HG02623 (cell line): ENCODE data around the gene IL24.
"Not testable (repeated sequence)": the region's sequence is repeated elsewhere in the genome, so short reads cannot be mapped to it uniquely, and the experiment has no call there.

ENCODE experiments used
- ATAC-seq: cut with Tn5 transposase; IDR thresholded peaks from one replicate; pipeline ENCODE4 v1.9.1; 2021; ENCODE audit warnings: moderate library complexity; ENCODE audit not compliant: unreplicated experiment

The IL24 gene

DNA sequence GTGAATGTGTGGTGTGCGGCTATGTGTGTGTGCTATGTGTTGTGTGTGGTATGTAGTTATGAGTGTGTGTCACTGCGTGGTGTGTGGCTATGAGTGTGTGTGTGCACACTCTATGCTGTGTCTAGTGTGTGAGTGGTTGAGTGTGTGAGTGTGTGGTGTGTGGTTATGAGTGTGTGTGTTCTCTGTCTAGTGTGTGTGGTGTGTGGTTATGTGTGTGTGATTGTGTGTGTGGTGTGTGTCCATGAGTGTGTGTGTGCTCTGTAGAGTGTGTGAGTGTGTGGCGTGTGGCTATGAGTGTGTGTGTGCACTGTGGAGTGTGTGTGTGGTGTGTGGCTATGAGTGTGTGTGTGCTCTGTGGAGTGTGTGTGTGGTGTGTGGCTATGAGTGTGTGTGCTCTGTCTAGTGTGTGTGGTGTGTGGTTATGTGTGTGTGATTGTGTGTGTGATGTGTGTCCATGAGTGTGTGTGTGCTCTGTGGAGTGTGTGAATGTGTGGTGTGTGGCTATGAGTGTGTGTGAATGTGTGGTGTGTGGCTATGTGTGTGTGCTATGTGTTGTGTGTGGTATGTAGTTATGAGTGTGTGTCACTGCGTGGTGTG is 26.8 kb downstream of the IL24 start:
- ATAC-seq = not testable (repeated sequence)

DNA sequence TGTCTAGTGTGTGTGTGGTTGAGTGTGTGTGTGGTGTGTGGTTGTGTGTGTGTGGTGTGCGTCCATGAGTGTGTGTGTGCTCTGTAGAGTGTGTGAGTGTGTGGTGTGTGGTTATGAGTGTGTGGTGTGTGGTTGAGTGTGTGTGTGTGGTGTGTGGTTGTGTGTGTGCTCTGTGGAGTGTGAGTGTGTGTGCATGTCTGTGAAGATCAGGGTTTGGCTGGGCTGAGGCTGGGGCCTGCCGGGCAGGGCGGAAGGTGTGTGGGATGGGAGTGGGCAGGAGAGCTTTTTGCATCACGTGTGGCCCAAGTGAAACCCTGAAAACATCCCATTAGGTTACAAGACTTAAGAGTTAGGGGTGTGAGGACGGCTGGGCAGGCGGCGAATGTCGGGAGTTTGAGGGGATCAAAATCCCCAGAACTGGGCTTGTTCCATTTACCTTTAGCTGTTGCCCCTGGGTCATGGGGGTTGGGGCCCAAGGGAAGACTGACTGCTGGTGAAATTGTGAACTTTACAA is 27.4 kb downstream of the IL24 start:
- no peak for ATAC-seq

DNA sequence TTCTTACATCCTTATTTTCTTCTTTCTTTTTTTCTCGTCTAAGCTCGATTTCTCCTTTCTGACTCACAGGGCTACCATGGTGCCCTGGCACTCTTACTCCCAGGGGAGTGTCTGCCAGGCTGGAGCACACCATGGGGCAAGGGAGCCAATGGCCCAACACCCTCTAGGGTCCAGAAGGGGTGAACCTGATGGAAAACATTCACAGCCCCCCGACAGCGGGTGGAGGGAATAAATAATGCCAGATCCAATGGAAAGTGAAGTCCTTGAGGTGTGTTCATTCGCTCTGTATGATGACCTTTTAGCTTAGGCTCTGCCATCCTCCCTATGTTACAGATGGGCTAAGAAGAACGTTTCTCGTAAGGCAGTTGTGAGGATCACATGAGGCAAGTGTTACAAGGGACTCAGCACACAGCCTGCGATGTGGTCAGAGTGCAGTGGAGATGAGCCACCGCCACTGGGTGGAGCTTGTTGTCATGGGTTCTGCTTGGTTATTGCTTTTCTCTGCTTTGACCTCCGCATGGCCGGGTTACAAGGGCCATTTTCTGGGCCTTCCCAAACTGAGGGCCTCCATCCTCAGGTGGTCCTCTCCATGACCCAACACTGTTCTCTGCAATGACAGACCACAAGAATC is 28.0 kb downstream of the IL24 start:
- ATAC-seq = peak; percentile 40

DNA sequence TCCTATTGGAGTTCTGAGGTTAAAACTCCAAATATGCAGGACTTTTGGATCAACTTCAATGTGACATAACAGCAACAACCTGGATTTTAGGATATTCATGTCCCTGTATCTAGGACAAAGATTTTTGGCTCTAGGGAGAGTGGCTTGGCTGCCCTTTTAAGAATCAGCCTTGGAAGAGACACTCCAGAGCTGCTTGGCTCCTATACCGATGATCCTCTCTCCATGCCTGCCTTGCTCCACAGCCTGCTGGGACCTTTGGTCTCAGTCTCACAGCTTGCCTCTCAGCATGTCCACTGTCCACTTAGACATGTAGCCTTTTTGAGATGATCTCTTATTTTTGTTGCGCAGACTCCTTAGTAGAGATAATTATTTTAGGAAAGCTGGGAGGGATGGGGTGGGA is 29.0 kb downstream of the IL24 start:
- ATAC-seq = no peak

DNA sequence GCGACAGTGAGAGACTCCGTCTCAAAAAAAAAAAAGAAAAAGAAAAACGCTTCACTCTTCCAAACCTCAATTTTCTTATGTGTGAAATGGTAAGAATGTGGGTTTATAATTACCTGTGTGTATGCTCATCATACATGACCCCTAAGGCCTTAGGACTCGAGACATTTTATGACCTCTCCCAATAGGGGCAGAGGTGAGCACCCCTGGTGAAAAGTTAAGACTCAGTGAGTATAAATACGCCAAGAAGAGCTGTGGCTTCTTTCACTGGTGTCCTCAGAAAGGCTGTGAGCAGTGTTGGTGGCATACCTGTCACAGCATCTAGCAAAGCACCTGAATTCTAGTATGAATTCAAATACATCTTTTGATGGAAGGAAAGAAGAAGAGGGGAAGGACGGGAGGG is 32.3 kb downstream of the IL24 start:
- ATAC-seq = no peak

DNA sequence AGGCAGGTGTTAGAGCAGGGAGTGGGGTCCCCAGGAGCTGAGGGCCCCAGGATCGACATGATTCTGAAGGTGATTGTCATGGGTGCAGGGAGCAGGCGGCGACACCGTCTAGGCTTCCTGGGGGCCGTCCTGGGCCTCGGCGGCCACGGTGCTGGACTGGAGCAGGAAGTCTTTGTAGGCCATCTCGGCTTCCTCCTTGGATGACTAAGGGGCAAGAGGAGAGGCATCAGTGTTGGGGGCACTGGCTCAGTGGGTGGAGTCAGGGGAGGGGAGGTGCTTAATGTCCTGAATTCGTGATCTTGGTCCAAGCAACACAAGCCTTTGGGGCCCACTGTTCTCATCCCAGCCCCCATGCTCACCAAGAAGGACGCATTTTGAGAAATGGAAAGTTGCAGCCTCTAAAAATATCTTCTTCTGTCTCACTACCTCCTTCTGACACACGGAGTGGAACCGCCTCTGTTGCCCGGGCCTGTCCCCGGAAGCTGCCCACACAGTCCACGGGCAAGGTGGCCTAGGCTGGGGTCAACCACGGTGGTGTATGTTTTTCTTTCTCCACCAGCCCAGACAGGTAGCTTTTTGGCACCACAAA is 33.1 kb downstream of the IL24 start:
- peak; percentile 69 for ATAC-seq

DNA sequence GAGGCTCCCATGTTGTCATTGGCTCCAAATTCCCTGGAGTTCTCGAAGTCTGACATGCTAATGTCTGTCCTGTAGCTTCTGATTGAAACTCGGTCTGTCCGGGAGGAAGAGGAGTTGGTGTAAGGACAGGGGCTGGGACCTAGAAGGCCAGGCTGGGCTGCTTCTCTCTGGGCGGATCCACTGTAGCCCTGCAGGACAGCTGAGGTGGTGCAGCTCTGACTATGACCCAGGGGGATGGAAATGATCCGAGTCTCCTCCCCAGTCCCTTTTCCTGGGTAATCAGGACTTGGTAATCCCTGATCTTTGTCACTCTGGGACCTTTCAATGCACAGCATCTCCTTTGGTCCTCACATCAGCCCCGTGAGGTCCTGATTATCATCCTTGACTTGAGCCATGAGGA is 34.5 kb downstream of the IL24 start:
- ATAC-seq = no peak

DNA sequence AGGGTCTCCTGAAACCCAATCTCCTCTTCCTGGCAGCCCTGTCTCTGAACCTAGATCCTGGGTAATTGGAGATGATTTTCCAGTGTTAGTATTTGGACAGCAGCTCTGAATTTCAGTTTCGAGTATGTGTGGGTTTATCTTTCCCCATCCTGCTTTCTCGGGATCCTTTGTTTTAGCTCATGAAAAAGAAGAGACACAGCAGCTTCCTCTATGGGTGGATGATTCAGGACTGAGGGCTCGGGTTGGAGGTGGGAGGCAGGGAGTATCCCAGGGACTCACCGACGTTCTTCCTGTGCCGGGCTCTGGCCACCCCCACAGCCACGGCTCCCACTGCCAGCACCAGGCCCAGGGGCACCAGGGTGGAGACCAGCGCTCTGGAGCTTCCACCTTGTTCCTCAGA is 34.9 kb downstream of the IL24 start:
- no peak for ATAC-seq

DNA sequence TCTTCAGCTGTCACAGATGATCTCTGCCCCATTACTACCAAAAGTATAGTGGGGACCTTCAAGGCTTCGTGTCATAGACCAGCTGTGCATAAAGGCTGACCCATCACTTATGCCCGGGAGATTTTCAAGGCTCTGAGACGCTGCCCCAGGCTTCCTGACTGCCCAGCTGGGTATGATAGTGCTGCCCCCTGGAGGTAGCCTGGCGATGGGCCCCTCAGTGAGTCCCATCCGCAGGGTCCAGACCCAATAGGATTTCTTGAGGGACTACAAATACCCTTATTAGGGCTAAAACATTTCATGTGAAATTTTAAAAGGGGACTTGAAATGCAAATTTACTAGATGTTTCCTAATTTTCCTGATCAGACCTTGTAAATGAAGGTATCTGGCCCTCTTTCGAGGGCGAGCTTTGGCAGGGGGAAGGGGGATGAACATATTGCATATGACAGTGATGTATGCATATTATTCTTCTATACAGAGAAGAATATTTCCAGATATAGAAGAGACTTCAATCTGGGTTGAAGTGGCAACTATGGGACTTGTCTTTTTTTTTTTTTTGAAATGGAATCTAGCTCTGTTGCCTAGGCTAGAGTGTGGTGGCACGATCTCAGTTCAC is 36.2 kb downstream of the IL24 start:
- no peak for ATAC-seq

DNA sequence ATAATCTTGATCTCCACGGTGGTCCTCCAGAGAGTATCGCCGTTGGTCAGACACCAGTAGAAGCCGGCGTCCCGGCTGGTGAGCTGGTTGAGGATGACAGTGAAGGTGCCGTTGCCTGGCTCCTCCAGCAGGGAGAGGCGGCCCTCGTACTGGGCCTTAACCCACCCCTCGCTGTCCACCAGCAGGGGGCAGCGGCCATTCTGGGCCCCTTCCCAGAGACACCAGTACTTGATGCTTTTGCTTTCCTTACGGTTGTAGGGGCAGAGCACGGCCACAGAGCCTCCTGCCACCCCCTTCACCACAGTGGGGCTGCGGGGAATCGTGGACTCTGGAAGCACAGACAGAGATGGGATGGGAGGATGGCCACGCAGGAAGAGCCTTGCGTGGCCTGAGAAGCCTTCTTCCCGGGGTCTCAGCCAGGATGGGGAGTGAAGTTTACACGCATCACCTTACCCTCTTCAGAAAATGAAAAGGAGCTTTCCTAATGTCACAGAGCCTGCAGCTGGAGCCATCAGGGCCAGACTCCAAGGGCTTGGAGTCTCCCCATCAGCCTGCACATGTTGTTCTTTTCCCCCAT is 38.3 kb downstream of the IL24 start:
- no peak for ATAC-seq

DNA sequence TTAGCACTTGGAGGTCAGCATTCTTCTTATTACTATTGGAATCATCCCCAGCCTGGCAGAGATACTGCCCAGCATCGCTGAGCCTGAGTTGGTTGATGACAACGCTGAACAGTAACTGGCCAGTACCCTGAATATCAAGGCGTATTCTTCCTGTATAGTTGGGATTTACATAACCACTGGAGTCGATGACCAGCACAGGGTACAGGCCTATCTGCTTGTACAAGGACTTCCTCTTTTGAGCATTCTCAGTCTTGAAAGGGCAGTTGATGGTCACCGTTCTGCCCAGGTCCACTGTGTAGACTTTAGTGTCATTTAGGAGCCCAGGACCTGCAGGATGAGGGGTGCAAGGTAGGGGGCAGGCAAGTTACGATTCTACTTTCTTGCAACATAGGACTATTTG is 40.2 kb downstream of the IL24 start:
- no peak for ATAC-seq

DNA sequence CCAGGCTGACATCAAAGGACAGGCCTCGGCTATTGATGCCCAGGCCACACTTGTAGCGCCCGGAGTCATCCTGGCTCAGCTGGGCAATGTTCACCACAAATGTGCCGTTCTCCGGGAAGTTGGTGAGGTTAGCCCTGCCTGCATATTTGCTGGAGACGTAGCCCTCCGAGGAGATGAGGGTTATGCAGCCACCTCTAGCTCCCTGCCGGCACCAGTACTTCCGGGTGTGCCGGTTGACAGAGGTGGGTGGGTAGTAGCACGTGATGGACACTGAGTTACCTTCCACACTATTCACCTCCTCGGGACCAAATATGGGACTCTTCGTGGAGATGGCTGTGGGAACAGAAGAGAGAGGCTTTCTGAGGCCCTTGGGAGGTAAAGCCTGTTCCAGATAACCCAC is 41.9 kb downstream of the IL24 start:
- ATAC-seq = no peak

DNA sequence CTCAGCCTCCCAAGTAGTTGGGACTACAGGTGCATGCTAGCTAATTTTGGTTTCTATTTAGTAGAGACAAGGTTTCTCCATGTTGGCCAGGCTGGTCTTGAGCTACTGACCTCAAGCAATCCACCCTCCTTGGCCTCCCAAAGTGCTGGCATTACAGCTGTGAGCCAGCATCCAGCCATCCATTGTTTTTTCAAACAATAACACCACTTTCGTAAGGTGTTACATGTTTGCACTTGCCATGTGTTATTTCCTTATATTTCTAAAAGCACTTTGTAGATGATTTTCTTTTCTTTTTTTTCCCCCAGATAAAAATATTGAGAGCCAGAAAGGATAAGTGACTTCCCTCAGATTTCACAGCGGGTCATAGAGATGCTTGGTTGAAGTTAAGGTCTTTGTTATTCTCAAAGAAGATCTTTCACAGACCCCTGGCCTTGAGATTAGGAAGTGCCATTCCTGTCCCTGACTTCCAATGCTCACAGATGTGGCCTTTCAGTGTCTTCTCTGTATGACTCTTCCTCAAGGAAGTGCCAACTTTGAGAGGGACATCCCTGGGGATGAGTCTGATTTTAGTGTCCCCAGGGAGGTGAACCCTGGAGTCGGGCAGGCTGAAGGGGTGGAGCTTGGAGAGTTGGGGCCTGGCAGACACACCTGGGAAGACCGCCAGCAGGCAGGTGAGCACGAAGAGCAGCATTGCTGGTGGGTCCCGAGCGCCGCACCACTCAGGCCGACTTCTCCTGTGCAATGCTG is 42.8 kb downstream of the IL24 start:
- ATAC-seq = no peak

DNA sequence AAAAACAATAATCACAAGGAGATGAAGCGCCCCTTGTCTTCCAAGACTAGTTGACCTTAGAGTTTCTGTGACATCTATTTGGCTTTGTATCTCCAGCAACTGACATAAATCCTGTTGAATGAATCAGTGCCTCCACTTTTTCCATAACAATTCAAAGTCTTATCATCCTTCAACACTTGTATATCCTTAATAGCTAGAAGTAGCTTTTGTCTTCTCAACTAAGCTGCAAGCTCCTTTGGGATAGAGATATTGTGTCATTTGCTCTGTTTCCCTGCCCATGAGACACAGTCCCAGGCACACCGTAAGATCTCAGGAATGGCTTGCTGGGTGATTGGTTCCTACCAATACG is 43.3 kb downstream of the IL24 start:
- ATAC-seq = no peak

DNA sequence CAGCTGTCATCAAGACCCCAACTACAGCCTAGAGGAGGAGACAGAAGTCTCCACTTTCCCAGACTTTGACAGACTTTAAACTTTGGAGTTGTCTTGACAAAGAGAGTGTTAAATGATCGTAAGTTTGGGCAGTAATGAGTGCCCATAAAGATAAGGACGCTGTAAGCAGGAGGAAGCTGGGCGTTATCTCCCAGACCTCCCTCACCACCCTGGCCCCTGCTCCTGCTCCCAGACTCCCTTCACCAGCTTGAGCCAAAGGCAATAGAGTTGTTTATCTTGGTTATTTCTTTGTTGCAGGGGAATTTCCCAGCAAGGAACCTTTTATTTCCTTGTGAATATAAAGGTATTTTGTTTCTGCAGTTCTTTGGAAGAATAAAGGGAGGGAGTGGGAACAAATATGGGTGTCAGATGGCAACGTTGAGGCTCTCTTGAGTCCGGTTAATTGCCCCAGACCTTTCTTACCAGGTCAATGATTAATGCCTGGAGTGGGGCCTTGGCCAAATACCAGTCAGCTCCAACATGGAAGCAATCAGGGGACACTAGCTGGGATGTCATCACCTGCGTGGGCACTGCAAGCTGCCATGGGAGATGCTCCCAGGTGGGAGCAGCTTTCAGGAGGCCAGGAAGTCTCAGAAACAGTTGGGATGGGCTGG is 44.6 kb downstream of the IL24 start:
- no peak for ATAC-seq

DNA sequence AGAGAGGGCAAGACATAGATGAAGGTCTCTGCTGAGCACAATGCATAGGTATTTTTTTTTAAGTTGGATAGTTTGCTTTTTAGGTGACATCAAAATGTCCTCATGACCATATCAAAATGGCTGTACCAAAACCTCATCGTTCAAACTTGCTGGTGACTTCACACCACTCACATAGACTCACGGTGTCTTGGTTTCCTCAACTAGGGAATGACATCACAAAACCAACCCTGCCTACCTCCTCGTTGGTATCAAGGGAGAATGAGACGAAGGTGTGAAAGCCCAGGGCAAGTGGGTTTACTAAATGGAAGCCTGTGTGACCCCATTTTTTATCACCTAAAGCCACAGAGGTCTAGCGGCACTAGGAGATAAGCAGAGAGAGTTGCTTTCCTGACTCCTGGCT is 47.5 kb downstream of the IL24 start:
- ATAC-seq = no peak

DNA sequence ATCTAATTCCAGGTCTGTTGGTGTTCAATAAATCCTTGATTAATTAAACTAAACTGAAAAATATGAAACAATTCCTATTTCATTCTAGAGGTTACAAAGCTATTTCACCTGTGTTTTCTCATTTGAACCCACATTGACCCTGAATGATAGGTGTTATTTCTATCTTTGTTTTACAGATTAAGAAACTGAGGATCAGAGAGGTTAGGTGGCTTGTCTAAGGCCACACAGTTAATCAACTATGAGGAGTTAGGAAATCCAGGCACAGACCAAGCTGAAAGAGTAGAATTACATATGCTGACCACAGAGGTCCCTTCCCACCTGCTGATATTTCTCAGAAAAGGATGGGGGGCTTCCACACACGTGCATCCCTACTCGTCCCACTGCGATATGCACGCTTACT is 48.5 kb downstream of the IL24 start:
- ATAC-seq = no peak

DNA sequence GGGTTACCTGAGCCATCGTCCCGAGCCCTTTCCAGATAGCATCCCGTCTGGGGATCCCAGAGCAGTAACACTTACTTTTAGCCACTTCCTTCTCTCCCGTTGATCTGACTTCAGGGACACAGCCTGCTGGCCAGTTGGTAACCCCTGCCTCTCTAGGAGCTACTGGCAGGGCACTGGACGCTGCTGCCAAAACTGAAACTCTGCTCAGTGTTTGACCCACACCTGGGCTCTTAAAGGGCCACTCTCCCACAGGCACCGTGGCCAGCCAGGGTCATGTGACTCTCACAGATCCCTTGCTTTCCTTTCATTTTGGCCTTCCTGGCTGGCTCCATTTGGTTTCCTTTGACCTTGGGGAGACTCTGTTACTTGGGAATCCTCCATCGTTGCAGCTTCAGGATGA is 49.0 kb downstream of the IL24 start, which contains the start of gene PIGR:
Gene PIGR, minus strand, starts transcription at position 206 of the 400 bp plus-strand sequence. CDS start 5,935 bp downstream, outside the sequence.
- no peak for ATAC-seq

DNA sequence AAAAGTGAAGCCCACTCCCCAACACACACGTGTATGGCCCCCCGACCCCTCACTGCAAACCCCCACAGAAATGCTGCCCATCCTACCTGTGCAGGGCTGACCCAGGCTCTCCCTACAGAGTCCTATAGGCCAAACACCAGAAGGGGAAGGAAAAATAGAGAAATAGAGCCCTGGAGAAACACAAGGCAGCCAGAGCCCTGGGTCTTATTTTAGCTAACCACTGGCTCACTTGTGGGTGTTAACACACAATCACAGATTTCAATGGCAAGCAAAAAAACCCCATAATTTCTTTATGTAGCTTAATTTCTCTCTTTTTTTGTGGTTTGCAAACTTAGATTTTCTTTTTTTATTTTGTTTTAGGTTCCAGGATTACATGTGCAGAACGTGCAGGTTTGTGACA is 50.0 kb downstream of the IL24 start:
- no peak for ATAC-seq

DNA sequence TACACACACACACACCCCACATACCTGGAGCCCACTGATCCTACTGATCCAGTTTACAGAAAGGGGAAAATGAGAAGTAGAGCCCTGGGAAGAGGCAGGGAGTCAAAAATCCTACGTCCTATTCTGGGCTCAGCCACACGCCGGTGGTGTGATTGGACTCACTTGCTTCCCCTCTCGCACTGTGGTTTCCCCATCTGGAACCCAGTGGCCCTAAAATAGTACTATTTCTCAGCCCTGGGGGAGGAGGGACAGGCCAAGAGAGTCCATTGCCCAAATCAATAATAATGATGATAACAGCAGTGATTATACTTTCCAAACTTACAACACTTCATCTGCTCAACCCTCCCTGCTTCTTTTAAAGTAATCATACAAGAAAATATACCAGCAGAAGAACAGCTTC is 52.0 kb downstream of the IL24 start:
- no peak for ATAC-seq

DNA sequence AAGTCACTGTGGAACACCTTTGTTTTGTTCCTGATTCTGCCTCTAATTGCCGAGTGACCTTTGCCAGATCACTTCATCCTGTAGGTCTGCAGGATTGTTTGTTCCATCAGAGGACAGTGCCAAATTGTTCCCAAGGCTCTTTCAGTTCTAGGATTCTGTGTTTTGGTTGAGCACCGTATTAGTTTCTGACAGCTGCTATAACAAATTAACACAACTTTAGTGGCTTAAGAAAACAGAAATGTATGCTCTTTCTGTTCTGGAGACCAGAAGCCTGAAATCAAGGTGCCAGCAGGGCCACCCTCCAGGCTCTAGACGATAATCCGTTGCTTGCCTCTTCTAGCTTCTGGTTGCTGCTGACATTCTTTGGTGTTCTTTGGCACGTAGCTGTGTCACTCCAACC is 52.4 kb downstream of the IL24 start:
- no peak for ATAC-seq
